Measurements from ENCODE around the gene SFXN4. TPM values are rescaled to one million over a fixed set of nuclear protein-coding genes. Genes with fewer than 3 reads are reported as not detected.

SFXN4 gene
- total RNA-seq, 1 experiment from 2014 or later, result 15.4 TPM

- Histone ChIP-seq H3K4me3 (no peak overlapping the region), H2AFZ (no peak overlapping the region), H3F3A (ENCODE audit: insufficient read depth, low read depth) (no peaks in the 10 kb centered on the region), H3K27ac (no peak overlapping the region), H3K79me2 (ENCODE audit: low read depth) (0 out of 2 replicates have a peak, but pooled peaks cover 6% of the 10 kb centered on the region), H3K27me3 (ENCODE audit: insufficient read depth, low read depth) (no peaks in the 10 kb centered on the region), H3K9me3 (ENCODE audit: insufficient read depth, low read depth) (no peaks in the 10 kb centered on the region), H3K9me2 (ENCODE audit: insufficient read depth) (no peaks in the 10 kb centered on the region), H3K4me1 (replicated peaks; ENCODE audit: insufficient read depth) (0 out of 2 replicates have a peak, but pooled peaks cover 8% of the 10 kb centered on the region), H3K36me3 (ENCODE audit: low read depth) (no peaks in the 10 kb centered on the region), H3K4me2 (no peak overlapping the region), H4K20me1 (ENCODE audit: insufficient read depth) (no peaks in the 10 kb centered on the region)
- POLR2A ChIA-PET (ENCODE audit: unreplicated experiment), result no interaction called here
- intact Hi-C loops (cut with micrococcal nuclease; ENCODE audit: unreplicated experiment), result no loop called here
- CTCF ChIA-PET, result no interaction called here
- no peak for TF ChIP-seq CTCF (conservative IDR thresholded peaks at IDR 0.05)
- no TSS peak for BruUV-seq (replicated peaks)
- DNase-seq, result no peak
These were observed 2.9 kb downstream of the SFXN4 start for GRCh38 chr10:119162452-119163092.

- POLR2A ChIA-PET (ENCODE audit: unreplicated experiment), result interaction anchor here (0.7 kb wide), 1 partner anchor 205 kb away, joined by 30 read pairs; no protein-coding TSS in a partner anchor
- H3K4me3 ChIP-seq, result no peak overlapping the region
- TF ChIP-seq EZH2 (IDR thresholded peaks at IDR 0.05; ENCODE audit: low read depth) (no peak), CTCF (conservative IDR thresholded peaks at IDR 0.05) (no peak)
These were observed 3.6 kb downstream of the SFXN4 start for GRCh38 chr10:119161680-119162451.

GRCh38 chr10:119159332-119159731 is 6.2 kb downstream of the SFXN4 start:
- no peak overlapping the region for H3K4me2 ChIP-seq
- H3K27me3 ChIP-seq (ENCODE audit: insufficient read depth, low read depth), result no peaks in the 10 kb centered on the region
- intact Hi-C loops (cut with micrococcal nuclease; ENCODE audit: unreplicated experiment), result no loop called here
- no TSS peak for BruUV-seq (replicated peaks)
- DNase-seq, result no peak
- 0 out of 2 replicates have a peak, but pooled peaks cover under 1% of the 10 kb centered on the region for H3K4me1 ChIP-seq (replicated peaks; ENCODE audit: insufficient read depth)
- no peak overlapping the region for H3K4me3 ChIP-seq
- H4K20me1 ChIP-seq (ENCODE audit: insufficient read depth), result no peaks in the 10 kb centered on the region
- no peak overlapping the region for H3K27ac ChIP-seq
- TF ChIP-seq CTCF (conservative IDR thresholded peaks at IDR 0.05) (no peak), EZH2 (IDR thresholded peaks at IDR 0.05; ENCODE audit: low read depth) (no peak)
- 0 out of 2 replicates have a peak, but pooled peaks cover under 1% of the 10 kb centered on the region for H3K79me2 ChIP-seq (ENCODE audit: low read depth)
- H3K36me3 ChIP-seq (ENCODE audit: low read depth), result no peaks in the 10 kb centered on the region
- no peaks in the 10 kb centered on the region for H3K9me2 ChIP-seq (ENCODE audit: insufficient read depth)
- H2AFZ ChIP-seq, result no peak overlapping the region
- ChIA-PET CTCF (no interaction called here), POLR2A (ENCODE audit: unreplicated experiment) (no interaction called here)
- no peaks in the 10 kb centered on the region for H3K9me3 ChIP-seq (ENCODE audit: insufficient read depth, low read depth)
- H3F3A ChIP-seq (ENCODE audit: insufficient read depth, low read depth), result no peaks in the 10 kb centered on the region

More at GRCh38 chr10:119161680-119162451, 3.6 kb downstream of the SFXN4 start:
- Histone ChIP-seq H3K4me1 (replicated peaks; ENCODE audit: insufficient read depth) (0 out of 2 replicates have a peak, but pooled peaks cover 8% of the 10 kb centered on the region), H3K9me3 (ENCODE audit: insufficient read depth, low read depth) (no peaks in the 10 kb centered on the region), H2AFZ (no peak overlapping the region), H3F3A (ENCODE audit: insufficient read depth, low read depth) (no peaks in the 10 kb centered on the region), H3K79me2 (ENCODE audit: low read depth) (0 out of 2 replicates have a peak, but pooled peaks cover 6% of the 10 kb centered on the region), H3K4me2 (no peak overlapping the region), H3K27me3 (ENCODE audit: insufficient read depth, low read depth) (no peaks in the 10 kb centered on the region), H4K20me1 (ENCODE audit: insufficient read depth) (no peaks in the 10 kb centered on the region), H3K9me2 (ENCODE audit: insufficient read depth) (no peaks in the 10 kb centered on the region), H3K27ac (no peak overlapping the region), H3K36me3 (ENCODE audit: low read depth) (no peaks in the 10 kb centered on the region)
- no TSS peak for BruUV-seq (replicated peaks)
- DNase-seq, result no peak
- CTCF ChIA-PET, result no interaction called here
- intact Hi-C loops (cut with micrococcal nuclease; ENCODE audit: unreplicated experiment), result no loop called here

Measured in PC-9 (cell line).